Keratinocyte (primary cell): ENCODE data around the gene SYP.

ENCODE experiments used
- EZH2 ChIP-seq: IDR thresholded peaks from one replicate; pipeline ENCODE4 v1.6.1; 2012; ENCODE audit warnings: inconsistent platforms, mild to moderate bottlenecking, low read length, moderate library complexity
- TF ChIP-seq, protein P1 (sequence below), 3 experiments: IDR thresholded peaks in 1 of 3; conservative IDR thresholded peaks in 1 of 3; optimal IDR thresholded peaks in 1 of 3; 2 replicates in 2 of 3; 3 replicates in 1 of 3; pipeline versions ENCODE3 to v1.5.1; 2011; ENCODE audit warnings: low read length in 3 of 3, mild to moderate bottlenecking in 3 of 3, moderate library complexity in 2 of 3, control low read depth in 1 of 3, inconsistent platforms in 1 of 3; ENCODE audit not compliant: insufficient read depth in 2 of 3; ENCODE audit errors: extremely low read depth in 1 of 3

GRCh38 chrX:49208399-49208798 lies 8.4 kb upstream of the SYP start:
- TF ChIP-seq, protein P1, sequence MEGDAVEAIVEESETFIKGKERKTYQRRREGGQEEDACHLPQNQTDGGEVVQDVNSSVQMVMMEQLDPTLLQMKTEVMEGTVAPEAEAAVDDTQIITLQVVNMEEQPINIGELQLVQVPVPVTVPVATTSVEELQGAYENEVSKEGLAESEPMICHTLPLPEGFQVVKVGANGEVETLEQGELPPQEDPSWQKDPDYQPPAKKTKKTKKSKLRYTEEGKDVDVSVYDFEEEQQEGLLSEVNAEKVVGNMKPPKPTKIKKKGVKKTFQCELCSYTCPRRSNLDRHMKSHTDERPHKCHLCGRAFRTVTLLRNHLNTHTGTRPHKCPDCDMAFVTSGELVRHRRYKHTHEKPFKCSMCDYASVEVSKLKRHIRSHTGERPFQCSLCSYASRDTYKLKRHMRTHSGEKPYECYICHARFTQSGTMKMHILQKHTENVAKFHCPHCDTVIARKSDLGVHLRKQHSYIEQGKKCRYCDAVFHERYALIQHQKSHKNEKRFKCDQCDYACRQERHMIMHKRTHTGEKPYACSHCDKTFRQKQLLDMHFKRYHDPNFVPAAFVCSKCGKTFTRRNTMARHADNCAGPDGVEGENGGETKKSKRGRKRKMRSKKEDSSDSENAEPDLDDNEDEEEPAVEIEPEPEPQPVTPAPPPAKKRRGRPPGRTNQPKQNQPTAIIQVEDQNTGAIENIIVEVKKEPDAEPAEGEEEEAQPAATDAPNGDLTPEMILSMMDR (optimal IDR thresholded peaks at IDR 0.05 in 1 of 3, IDR thresholded peaks at IDR 0.05 in 1 of 3, conservative IDR thresholded peaks at IDR 0.05 in 1 of 3; ENCODE audit: extremely low read depth in 1 of 3, insufficient read depth in 2 of 3, low read length in 3 of 3): no peak
- no peak for TF ChIP-seq EZH2
